OCI-LY3 (cell line): ENCODE results near the gene PHC2.

Experiments
- H2AFZ ChIP-seq: fragments of 200-600, 300-600 bp; shearing (Covaris generic); 2 replicates; pipeline ENCODE4 v1.6.0; 2014; ENCODE audit warnings: antibody characterized with exemption, low read depth, low read length
- H3K27ac ChIP-seq: fragments of 200-600, 300-600 bp; sonication (generic); 2 replicates; pipeline ENCODE4 v1.5.1; 2014; ENCODE audit warnings: mild to moderate bottlenecking, low read length, moderate library complexity, mixed read lengths
- H3K27me3 ChIP-seq: fragments of 200-600, 300-600 bp; sonication (generic); 2 replicates; pipeline ENCODE4 v1.6.1; 2014; ENCODE audit warnings: low read depth, low read length, mixed read lengths
- H3K36me3 ChIP-seq: fragments of 200-600, 300-600 bp; sonication (generic); replicated peaks from 2 replicates; pipeline ENCODE3; 2014; ENCODE audit warnings: low read depth, low read length, mixed read lengths
- H3K4me1 ChIP-seq: fragments of 300-600, 200-600 bp; sonication (generic); 2 replicates; pipeline ENCODE4 v1.6.1; 2014; ENCODE audit warnings: low read length, mixed read lengths
- H3K4me2 ChIP-seq: fragments of 200-600, 300-600 bp; sonication (generic); 2 replicates; pipeline ENCODE4 v1.6.1; 2014; ENCODE audit warnings: low read length, mixed read lengths
- H3K4me3 ChIP-seq: fragments of 300-600, 200-600 bp; sonication (generic); 2 replicates; pipeline ENCODE4 v1.5.1; 2014; ENCODE audit warnings: antibody characterized with exemption, mild to moderate bottlenecking, low read length, moderate library complexity
- H3K79me2 ChIP-seq: fragments of 300-600, 200-600 bp; shearing (Covaris generic); 2 replicates; pipeline ENCODE4 v1.6.1; 2014; ENCODE audit warnings: mild to moderate bottlenecking, low read length, mixed read lengths
- H3K9ac ChIP-seq: fragments of 300-600, 200-600 bp; shearing (Covaris generic); 2 replicates; pipeline ENCODE4 v1.6.0; 2014; ENCODE audit warnings: mild to moderate bottlenecking, low read length, moderate library complexity
- H3K9me3 ChIP-seq: fragments of 200-600, 300-600 bp; shearing (Covaris generic); 2 replicates; pipeline ENCODE4 v1.6.1; 2014; ENCODE audit warnings: low read length, mixed read lengths; ENCODE audit not compliant: insufficient read depth
- H4K20me1 ChIP-seq: fragments of 200-600, 300-600 bp; sonication (generic); 2 replicates; pipeline ENCODE4 v1.6.1; 2016; ENCODE audit warnings: low read length, mixed read lengths; ENCODE audit not compliant: insufficient read depth
- CTCF ChIP-seq: fragments of 200-600, 300-600 bp; sonication (generic); IDR thresholded peaks from 2 replicates; pipeline ENCODE4 v1.5.1; 2014; ENCODE audit warnings: antibody characterized with exemption, low read length, low read depth
- EZH2phosphoT487 ChIP-seq: fragments of 200-600 bp; shearing (Covaris generic); IDR thresholded peaks from 2 replicates; pipeline ENCODE4 v1.6.1; 2018; ENCODE audit warnings: antibody characterized with exemption, mixed run types, low read depth

The PHC2 gene

GRCh38 chr1:33320619-33321165 is 110.2 kb downstream of the PHC2 start, which contains the start of gene A3GALT2:
A3GALT2 (minus strand) TSS chr1:33321098; CDS start chr1:33321098, 0 bp downstream.
- H2AFZ ChIP-seq, result no peak within 1 kb of the TSS
- H3K36me3 ChIP-seq, result no peaks in the 10 kb centered on the region
- no peak within 1 kb of the TSS for H3K4me2 ChIP-seq
- H3K79me2 ChIP-seq, result no peaks in the 10 kb centered on the region
- H3K27me3 ChIP-seq, result no peaks in the 10 kb centered on the region
- TF ChIP-seq EZH2phosphoT487 (no peak), CTCF (no peak)
- no peaks in the 10 kb centered on the region for H3K9me3 ChIP-seq
- H3K4me3 ChIP-seq, result no peak within 1 kb of the TSS
- no peak within 1 kb of the TSS for H3K9ac ChIP-seq
- H3K4me1 ChIP-seq, result no peaks in the 10 kb centered on the region
- H3K27ac ChIP-seq, result no peak within 1 kb of the TSS
- H4K20me1 ChIP-seq, result no peaks in the 10 kb centered on the region

- no peaks in the 10 kb centered on the region for H3K9me3 ChIP-seq
- H3K4me1 ChIP-seq, result no peaks in the 10 kb centered on the region
Observed at GRCh38 chr1:33319949-33320618, 110.8 kb downstream of the PHC2 start.

DNA sequence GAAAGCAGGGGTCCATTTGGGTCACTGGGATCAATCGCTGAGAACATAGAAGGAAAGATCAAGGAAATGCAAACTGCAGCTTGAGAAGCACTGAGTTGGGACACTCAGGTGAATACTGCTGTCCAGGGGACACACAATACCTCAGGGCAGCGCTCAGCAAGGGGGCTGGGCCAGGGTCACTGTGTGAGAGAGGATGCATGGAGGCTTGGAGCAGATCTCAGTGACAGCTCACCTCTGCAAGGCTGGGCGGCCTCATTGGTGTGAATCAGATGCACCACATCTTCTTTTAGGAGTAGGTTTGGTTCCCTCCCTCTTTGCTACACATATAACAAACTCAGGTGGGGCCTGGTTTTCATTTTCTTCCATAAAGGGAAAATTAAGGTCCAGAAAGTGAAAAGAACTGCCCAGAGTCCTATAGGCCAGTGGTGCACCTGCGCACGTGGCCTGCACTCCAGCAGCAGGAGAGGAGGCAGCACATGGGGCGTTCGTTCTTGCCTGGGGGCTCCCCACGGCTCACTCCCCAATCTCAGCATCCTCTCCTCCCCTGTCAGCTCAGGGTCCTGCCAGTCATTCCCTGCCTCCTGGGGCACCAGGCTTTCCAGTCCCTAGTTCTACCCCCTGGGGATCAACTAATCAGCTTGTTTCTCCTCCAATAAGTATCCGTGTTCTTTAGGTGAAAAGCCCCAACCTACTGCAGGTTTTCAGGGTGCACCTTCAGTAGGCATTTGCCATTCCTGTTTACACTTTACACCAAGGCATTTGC is 111.5 kb downstream of the PHC2 start:
- Histone ChIP-seq H3K9me3 (no peaks in the 10 kb centered on the region), H3K4me3 (no peak overlapping the region), H3K27me3 (no peaks in the 10 kb centered on the region), H3K4me1 (no peaks in the 10 kb centered on the region), H3K9ac (no peak overlapping the region), H3K79me2 (no peaks in the 10 kb centered on the region), H4K20me1 (no peaks in the 10 kb centered on the region), H3K36me3 (no peaks in the 10 kb centered on the region), H3K27ac (no peak overlapping the region), H3K4me2 (no peak overlapping the region), H2AFZ (no peak overlapping the region)
- TF ChIP-seq CTCF (no peak), EZH2phosphoT487 (no peak)

More at GRCh38 chr1:33319949-33320618, 110.8 kb downstream of the PHC2 start:
- H3K9ac ChIP-seq, result no peak overlapping the region
- H2AFZ ChIP-seq, result no peak overlapping the region
- H3K4me3 ChIP-seq, result no peak overlapping the region
- H3K27me3 ChIP-seq, result no peaks in the 10 kb centered on the region
- no peak overlapping the region for H3K27ac ChIP-seq
- H3K79me2 ChIP-seq, result no peaks in the 10 kb centered on the region
- H3K4me2 ChIP-seq, result no peak overlapping the region
- no peaks in the 10 kb centered on the region for H3K36me3 ChIP-seq
- H4K20me1 ChIP-seq, result no peaks in the 10 kb centered on the region
- TF ChIP-seq CTCF (no peak), EZH2phosphoT487 (no peak)

DNA sequence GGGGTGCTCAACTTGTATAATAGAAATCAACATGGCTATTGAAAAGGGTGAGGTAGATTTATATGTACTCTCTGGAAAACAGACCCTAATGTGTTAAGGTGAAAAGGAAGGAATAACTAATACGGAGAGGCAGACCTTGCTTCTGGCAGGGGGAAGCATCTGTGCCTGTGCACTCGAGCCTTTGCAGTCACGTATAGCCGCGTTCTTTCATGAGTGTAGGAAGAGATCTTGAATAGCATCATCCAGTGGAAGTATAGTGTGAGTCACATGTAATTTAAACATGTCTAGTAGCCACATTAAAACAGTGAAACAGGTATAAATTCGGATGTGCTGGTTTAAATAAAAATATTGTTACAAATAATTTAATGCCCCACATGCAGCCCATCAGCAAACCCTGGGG is 112.9 kb downstream of the PHC2 start:
- H3K4me3 ChIP-seq, result no peak overlapping the region
- H3K27me3 ChIP-seq, result no peaks in the 10 kb centered on the region
- H4K20me1 ChIP-seq, result no peaks in the 10 kb centered on the region
- H3K36me3 ChIP-seq, result no peaks in the 10 kb centered on the region
- H3K4me1 ChIP-seq, result no peaks in the 10 kb centered on the region
- TF ChIP-seq EZH2phosphoT487 (no peak), CTCF (no peak)
- H3K4me2 ChIP-seq, result no peak overlapping the region
- no peak overlapping the region for H2AFZ ChIP-seq
- no peak overlapping the region for H3K27ac ChIP-seq
- H3K9me3 ChIP-seq, result no peaks in the 10 kb centered on the region
- no peaks in the 10 kb centered on the region for H3K79me2 ChIP-seq
- H3K9ac ChIP-seq, result no peak overlapping the region
